ENCODE data around the gene NR1I2.

Gene NR1I2

DNA sequence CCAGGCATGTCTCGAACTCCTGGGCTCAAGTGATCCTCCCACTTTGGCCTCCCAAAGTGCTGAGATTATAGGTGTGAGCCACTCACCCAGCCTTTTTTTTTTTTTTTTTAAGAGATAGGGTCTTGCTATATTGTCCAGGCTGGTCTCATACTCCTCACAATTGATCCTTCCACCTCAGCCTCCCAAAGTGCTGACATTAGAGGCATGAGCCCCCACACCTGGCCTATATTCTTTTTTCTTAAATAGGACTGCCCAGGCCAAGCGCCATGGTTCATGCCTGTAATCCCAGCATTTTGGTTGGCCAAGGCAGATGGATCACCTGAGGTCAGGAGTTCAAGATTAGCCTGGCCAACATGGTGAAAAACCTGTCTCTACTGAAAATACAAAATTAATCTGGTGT, 12.5 kb downstream of the NR1I2 start:
- TF ChIP-seq MYC (IDR thresholded peaks at IDR 0.05; ENCODE audit: low read depth, low read length) (no peak), POLR2A (IDR thresholded peaks at IDR 0.05; ENCODE audit: extremely low read depth, insufficient read length) (no peak)
- TF ChIP-seq, protein P1, sequence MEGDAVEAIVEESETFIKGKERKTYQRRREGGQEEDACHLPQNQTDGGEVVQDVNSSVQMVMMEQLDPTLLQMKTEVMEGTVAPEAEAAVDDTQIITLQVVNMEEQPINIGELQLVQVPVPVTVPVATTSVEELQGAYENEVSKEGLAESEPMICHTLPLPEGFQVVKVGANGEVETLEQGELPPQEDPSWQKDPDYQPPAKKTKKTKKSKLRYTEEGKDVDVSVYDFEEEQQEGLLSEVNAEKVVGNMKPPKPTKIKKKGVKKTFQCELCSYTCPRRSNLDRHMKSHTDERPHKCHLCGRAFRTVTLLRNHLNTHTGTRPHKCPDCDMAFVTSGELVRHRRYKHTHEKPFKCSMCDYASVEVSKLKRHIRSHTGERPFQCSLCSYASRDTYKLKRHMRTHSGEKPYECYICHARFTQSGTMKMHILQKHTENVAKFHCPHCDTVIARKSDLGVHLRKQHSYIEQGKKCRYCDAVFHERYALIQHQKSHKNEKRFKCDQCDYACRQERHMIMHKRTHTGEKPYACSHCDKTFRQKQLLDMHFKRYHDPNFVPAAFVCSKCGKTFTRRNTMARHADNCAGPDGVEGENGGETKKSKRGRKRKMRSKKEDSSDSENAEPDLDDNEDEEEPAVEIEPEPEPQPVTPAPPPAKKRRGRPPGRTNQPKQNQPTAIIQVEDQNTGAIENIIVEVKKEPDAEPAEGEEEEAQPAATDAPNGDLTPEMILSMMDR (IDR thresholded peaks at IDR 0.05; ENCODE audit: low read depth, low read length), result no peak
- TF ChIP-seq, protein P2, sequence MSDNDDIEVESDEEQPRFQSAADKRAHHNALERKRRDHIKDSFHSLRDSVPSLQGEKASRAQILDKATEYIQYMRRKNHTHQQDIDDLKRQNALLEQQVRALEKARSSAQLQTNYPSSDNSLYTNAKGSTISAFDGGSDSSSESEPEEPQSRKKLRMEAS (IDR thresholded peaks at IDR 0.05; ENCODE audit: low read depth, low read length), result no peak
- H3K4me3 ChIP-seq (ENCODE audit: low read depth, low read length), result no peak overlapping the region
- DNase-seq (ENCODE audit: low read depth), result no peak

DNA sequence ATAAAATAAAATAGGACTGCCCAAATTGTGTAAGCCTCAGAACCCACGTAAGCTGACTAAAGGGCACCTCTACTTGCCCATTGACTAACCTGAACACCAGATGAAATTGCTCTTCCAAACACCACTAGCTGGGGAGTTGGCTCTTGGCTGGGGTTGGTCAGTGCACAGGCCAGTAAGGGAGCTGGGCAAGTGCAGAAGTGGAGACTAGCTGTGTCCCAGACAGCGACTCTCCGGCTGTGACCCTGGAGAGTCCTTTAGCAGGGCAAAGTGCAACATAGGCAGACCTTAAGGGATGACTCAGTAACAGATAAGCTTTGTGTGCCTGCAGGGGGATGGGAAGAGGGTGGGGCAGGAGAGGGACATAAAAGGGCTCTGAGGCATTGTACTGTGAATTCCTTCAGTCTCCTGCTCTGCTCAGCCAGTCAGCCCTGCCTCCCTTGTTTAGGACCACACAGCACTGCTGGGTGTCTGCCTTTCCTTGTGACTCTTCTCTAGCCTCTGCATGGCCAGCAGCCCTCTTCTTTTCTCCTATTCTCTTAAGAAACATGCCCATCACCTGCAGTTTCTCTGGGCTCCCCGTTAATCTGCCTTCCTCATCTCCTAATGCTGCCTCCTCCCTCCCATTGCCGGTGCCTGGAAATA, 13.2 kb downstream of the NR1I2 start:
- DNase-seq (ENCODE audit: low read depth), result peak; percentile 87
- no peak overlapping the region for H3K4me3 ChIP-seq (ENCODE audit: low read depth, low read length)
- TF ChIP-seq POLR2A (IDR thresholded peaks at IDR 0.05; ENCODE audit: extremely low read depth, insufficient read length) (no peak), MYC (IDR thresholded peaks at IDR 0.05; ENCODE audit: low read depth, low read length) (no peak)
- TF ChIP-seq, protein P2 (IDR thresholded peaks at IDR 0.05; ENCODE audit: low read depth, low read length), result no peak
- TF ChIP-seq, protein P1 (IDR thresholded peaks at IDR 0.05; ENCODE audit: low read depth, low read length), result no peak

DNA sequence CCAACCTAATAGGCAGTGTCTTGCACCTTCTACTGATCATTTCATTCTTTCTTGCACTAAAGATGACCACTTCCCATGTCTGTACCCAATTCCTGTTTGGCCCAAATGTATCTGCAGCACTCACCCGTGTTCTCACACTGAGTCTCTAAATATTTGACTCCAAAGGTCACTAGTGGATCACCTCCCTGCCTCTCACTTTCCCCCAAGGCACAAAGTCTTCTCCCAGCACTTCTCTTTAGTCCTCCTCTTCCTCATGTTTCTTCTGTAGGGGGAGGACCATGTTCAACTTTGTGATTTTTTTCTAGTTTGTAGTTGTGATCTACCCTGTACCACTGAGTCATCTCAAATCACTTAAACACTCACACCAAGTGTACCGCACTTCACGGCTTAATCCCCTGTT, 13.9 kb downstream of the NR1I2 start:
- H3K4me3 ChIP-seq (ENCODE audit: low read depth, low read length), result no peak overlapping the region
- no peak for DNase-seq (ENCODE audit: low read depth)
- TF ChIP-seq, protein P1 (IDR thresholded peaks at IDR 0.05; ENCODE audit: low read depth, low read length), result no peak
- TF ChIP-seq MYC (IDR thresholded peaks at IDR 0.05; ENCODE audit: low read depth, low read length) (no peak), POLR2A (IDR thresholded peaks at IDR 0.05; ENCODE audit: extremely low read depth, insufficient read length) (no peak)
- TF ChIP-seq, protein P2 (IDR thresholded peaks at IDR 0.05; ENCODE audit: low read depth, low read length), result no peak

DNA sequence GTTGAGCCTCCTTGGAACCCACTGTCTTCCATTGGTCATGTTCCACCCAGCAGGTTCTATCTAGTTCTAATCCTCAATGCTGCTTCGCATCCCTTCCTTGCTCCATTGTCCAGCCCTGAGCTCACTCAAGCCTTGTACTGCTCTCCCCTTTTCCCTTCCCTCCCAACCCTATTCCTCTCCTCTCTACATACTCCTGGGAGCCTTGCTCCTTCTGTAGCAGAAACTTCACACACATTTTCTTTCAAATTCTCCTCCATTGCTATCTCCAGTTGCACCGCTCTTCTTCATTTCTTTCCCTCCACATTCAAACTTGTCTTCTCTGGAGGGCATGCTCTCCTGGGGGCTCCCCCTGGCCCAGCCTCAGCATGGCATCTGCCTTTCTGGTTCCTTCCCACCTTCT, 14.5 kb downstream of the NR1I2 start:
- TF ChIP-seq, protein P1 (IDR thresholded peaks at IDR 0.05; ENCODE audit: low read depth, low read length), result no peak
- TF ChIP-seq, protein P2 (IDR thresholded peaks at IDR 0.05; ENCODE audit: low read depth, low read length), result no peak
- TF ChIP-seq MYC (IDR thresholded peaks at IDR 0.05; ENCODE audit: low read depth, low read length) (no peak), POLR2A (IDR thresholded peaks at IDR 0.05; ENCODE audit: extremely low read depth, insufficient read length) (no peak)
- H3K4me3 ChIP-seq (ENCODE audit: low read depth, low read length), result no peak overlapping the region
- DNase-seq (ENCODE audit: low read depth), result no peak

DNA sequence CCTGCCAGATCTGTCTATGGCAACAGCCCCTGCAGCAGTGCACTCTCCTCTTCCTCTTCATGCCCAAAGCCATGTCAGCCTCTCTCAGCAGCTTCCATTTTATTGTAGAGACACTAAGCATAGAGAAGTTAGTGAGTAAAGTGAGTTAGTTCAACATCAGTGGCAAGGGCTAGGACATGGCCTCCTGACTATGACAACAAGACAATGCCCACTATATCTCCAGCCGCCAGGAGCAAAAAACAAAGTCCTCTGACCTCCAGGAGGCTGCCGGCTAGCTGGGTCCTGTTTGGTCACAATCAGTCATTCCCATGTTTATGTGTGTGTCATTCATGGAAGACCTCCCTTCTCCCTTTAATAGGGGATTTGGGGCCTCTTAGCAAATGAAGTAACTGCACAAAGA, 14.9 kb downstream of the NR1I2 start:
- TF ChIP-seq, protein P2 (IDR thresholded peaks at IDR 0.05; ENCODE audit: low read depth, low read length), result no peak
- TF ChIP-seq MYC (IDR thresholded peaks at IDR 0.05; ENCODE audit: low read depth, low read length), result no peak
- TF ChIP-seq, protein P1 (IDR thresholded peaks at IDR 0.05; ENCODE audit: low read depth, low read length), result no peak
- no peak for TF ChIP-seq POLR2A (IDR thresholded peaks at IDR 0.05; ENCODE audit: extremely low read depth, insufficient read length)
- no peak overlapping the region for H3K4me3 ChIP-seq (ENCODE audit: low read depth, low read length)

More for the DNA sequence above, 14.9 kb downstream of the NR1I2 start:
- DNase-seq (ENCODE audit: low read depth), result no peak
